Esophagus squamous epithelium (tissue), 5 donors: ENCODE measurements around the gene RAB40C. TPM values are rescaled to one million over a fixed set of nuclear protein-coding genes. Genes with fewer than 3 reads are reported as not detected.

Source experiments
- DNase-seq: peaks from one replicate; lab custom pipeline; 2025; lab: John Stamatoyannopoulos, UW
- H3K27ac ChIP-seq, 4 donors: fragments of 200-600 bp; sonication (generic); one replicate each; pipeline ENCODE4 v1.5.1; 2016 to 2019; ENCODE audit warnings: mild to moderate bottlenecking in 1 of 4
- H3K27me3 ChIP-seq, 4 donors: fragments of 200-600 bp; sonication (generic); 1 replicate in 3 of 4; 2 replicates in 1 of 4; pipeline versions ENCODE4 v1.5.1 to v1.6.0; 2017 to 2021; ENCODE audit warnings: antibody characterized with exemption in 1 of 4
- H3K36me3 ChIP-seq, 3 donors: fragments of 200-600 bp; sonication (generic); one replicate each; pipeline ENCODE4 v1.5.1; 2016 to 2019
- H3K4me1 ChIP-seq, 3 donors: fragments of 200-600 bp; sonication (generic); one replicate each; pipeline ENCODE4 v1.5.1; 2017 to 2019
- H3K4me3 ChIP-seq, 4 donors: fragments of 200-600 bp; sonication (generic); 1 replicate in 3 of 4; 2 replicates in 1 of 4; pipeline ENCODE4 v1.5.1; 2016 to 2019; ENCODE audit warnings: mild to moderate bottlenecking in 2 of 4, moderate library complexity in 1 of 4
- H3K9me3 ChIP-seq, 3 donors: fragments of 200-600 bp; sonication (generic); one replicate each; pipeline ENCODE4 v1.5.1; 2016 to 2019
- CTCF ChIP-seq, 6 experiments: fragments of 450-650 bp in 4 of 6; fragments of 200-600 bp in 2 of 6; sonication (generic) in 2 of 6; IDR thresholded peaks; one replicate each; pipeline ENCODE4 v1.5.1; 2016 to 2019; ENCODE audit warnings: antibody characterized with exemption in 6 of 6, mild to moderate bottlenecking in 4 of 6, moderate library complexity in 4 of 6
- POLR2A ChIP-seq, 4 donors: fragments of 450-650 bp; IDR thresholded peaks; one replicate each; pipeline ENCODE4 v1.6.1; 2017; ENCODE audit warnings: antibody characterized with exemption in 4 of 4, mild to moderate bottlenecking in 4 of 4, moderate library complexity in 3 of 4
- WGBS, 2 donors: methylation state at CpG; one replicate each; pipeline ENCODE4 v1.1.5; 2018; 5-methylcytosine and 5-hydroxymethylcytosine counted together
- intact Hi-C: fragments of 100-400 bp; cut with DNase I; formaldehyde crosslinking; loops from one replicate; pipeline ENCODE4 v1.15.0; 2022
- total RNA-seq, 4 donors: library from RNA; depleted of rRNA; stranded (reverse); fragments of >200 nt; gene quantifications; one replicate each; pipeline ENCODE4 v1.1.0, GENCODE V29; 2016
- donor health status: DM: yes; HTN: yes; CAD: no.

Gene RAB40C
- total RNA-seq, 4 donors from 2014 or later = 14.2 to 31.4 (median 20.3) TPM

DNA sequence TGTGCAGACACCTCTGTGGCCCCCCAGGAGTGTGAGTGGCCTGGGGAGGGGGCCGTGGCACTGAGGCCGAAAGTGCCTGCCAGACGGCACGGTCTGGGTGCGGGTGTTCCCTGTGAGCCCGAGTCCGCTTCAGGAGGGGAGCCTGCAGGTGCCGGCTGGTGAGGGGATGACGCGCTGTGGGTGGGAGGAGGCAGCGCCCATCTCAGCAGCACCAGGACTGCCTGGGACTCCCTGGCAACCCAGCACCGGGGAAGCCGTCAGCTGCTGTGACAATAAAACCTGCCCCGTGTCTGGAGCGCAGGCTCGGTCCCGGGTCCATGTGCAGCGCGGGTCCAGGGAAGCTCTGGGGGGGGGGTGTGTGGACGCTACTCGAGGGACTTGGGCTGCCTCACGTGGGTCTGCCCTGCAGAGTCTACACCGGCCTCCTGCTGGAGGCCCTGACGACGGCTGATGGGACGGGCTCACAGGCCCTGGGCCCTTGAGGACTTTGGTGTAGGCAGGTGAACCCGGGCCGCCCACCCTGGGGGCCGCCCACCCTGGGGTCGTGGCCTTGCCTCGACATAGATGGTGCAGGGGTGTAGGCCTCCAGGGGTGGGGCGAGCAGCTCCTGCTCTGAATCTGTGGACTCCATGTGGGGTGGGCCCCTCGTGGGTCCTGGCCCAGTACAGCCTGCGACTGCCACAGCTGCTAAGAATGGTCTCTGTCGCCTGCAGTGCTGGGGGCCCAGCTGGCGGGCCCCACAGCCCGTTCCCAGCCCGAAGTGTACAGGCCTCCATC is 5.9 kb upstream of the RAB40C start:
- Histone ChIP-seq H3K9me3 (no peaks in the 10 kb centered on the region), H3K4me3 (no peak overlapping the region), H3K27me3 (peaks cover 0 to 6% (median 0%) of the 10 kb centered on the region in 4 donors), H3K27ac (no peak overlapping the region), H3K36me3 (peaks cover 0 to 9% (median 0%) of the 10 kb centered on the region in 3 donors), H3K4me1 (peaks cover 21 to 49% (median 22%) of the 10 kb centered on the region in 3 donors)
- no peak for DNase-seq
- 41 to 72% methylated on average over 3 to 12 of the region's 38 CpGs for WGBS, 2 donors
- no peak for TF ChIP-seq CTCF (IDR thresholded peaks at IDR 0.05)
- no peak for TF ChIP-seq POLR2A (IDR thresholded peaks at IDR 0.05)
- intact Hi-C loops = loop anchor here (10.0 kb wide), 1 partner anchor 81 kb away; the partner anchor contains the start of gene RHOT2

- DNase-seq = no peak
- H3K4me1 ChIP-seq = peaks cover 21 to 46% (median 24%) of the 10 kb centered on the region in 3 donors
- TF ChIP-seq POLR2A (IDR thresholded peaks at IDR 0.05) = no peak
- no peak for TF ChIP-seq CTCF (IDR thresholded peaks at IDR 0.05)
- intact Hi-C loops = loop anchor here (10.0 kb wide), 1 partner anchor 79 kb away; the partner anchor contains the start of gene RHOT2
- peaks cover 0 to 6% (median 0%) of the 10 kb centered on the region in 3 donors for H3K36me3 ChIP-seq
- H3K27me3 ChIP-seq = peaks cover 0 to 6% (median 0%) of the 10 kb centered on the region in 4 donors
- 10% methylated on average over 6 of the region's 10 CpGs; no CpG with 5 or more reads in 1 of the 2 donors for whole genome bisulfite sequencing, 2 donors
- no peaks in the 10 kb centered on the region for H3K9me3 ChIP-seq
- H3K4me3 ChIP-seq = no peak overlapping the region
- no peak overlapping the region for H3K27ac ChIP-seq
Measured at GRCh38 chr16:585351-585750, 4.5 kb upstream of the RAB40C start.

GRCh38 chr16:586047-586644 is 3.7 kb upstream of the RAB40C start:
- WGBS, 2 donors = 25 to 32% methylated on average over 7 to 11 of the region's 16 CpGs
- Histone ChIP-seq H3K36me3 (no peaks in the 10 kb centered on the region), H3K4me1 (peaks cover 28 to 54% (median 30%) of the 10 kb centered on the region in 3 donors), H3K9me3 (no peaks in the 10 kb centered on the region), H3K4me3 (no peak overlapping the region), H3K27me3 (peaks cover 0 to 6% (median 0%) of the 10 kb centered on the region in 4 donors), H3K27ac (no peak overlapping the region)
- no peak for TF ChIP-seq CTCF (IDR thresholded peaks at IDR 0.05)
- no peak for TF ChIP-seq POLR2A (IDR thresholded peaks at IDR 0.05)
- no peak for DNase-seq
- intact Hi-C loops = loop anchor here (10.0 kb wide), 1 partner anchor 79 kb away; the partner anchor contains the start of gene RHOT2

GRCh38 chr16:586645-587590 is 2.9 kb upstream of the RAB40C start:
- peak overlapping the region in 1 of 4 donors; percentile 16 for H3K27ac ChIP-seq
- no peak for TF ChIP-seq CTCF (IDR thresholded peaks at IDR 0.05)
- DNase-seq = no peak
- 48 to 83% methylated on average over 2 to 3 of the region's 14 CpGs for WGBS, 2 donors
- H3K9me3 ChIP-seq = no peaks in the 10 kb centered on the region
- intact Hi-C loops = loop anchor here (10.0 kb wide), 1 partner anchor 78 kb away; the partner anchor contains the start of gene RHOT2
- H3K4me1 ChIP-seq = peaks cover 36 to 62% (median 36%) of the 10 kb centered on the region in 3 donors
- H3K27me3 ChIP-seq = peaks cover 0 to 6% (median 0%) of the 10 kb centered on the region in 4 donors
- no peak overlapping the region for H3K4me3 ChIP-seq
- no peaks in the 10 kb centered on the region for H3K36me3 ChIP-seq
